Activated naive CD8-positive, alpha-beta T cell treated with anti-CD3 and anti-CD28 coated beads, Interleukin-2, amount 10 ng/mL, durations not matched to agents 7 days and 5 days (primary cell): ENCODE results near the gene PPM1D. TPM values are rescaled to one million over a fixed set of nuclear protein-coding genes. Genes with fewer than 3 reads are reported as not detected.
"Not testable (repeated sequence)": the region's sequence is repeated elsewhere in the genome, so short reads cannot be mapped to it uniquely, and the experiment has no call there.

Source experiments
- ATAC-seq: fragments of 150-1000 bp; cut with Tn5 transposase; one replicate; pipeline ENCODE4 v1.10.0; 2021; ENCODE audit warnings: low read depth, moderate library complexity
- POLR2A ChIA-PET: fragments of 350-600 bp; sonication (Branson Sonifier 250); formaldehyde crosslinking; loops from one replicate; lab custom pipeline; 2021; ENCODE audit warnings: antibody characterized with exemption; lab: Charles Lee
- DNase-seq: peaks from one replicate; pipeline ENCODE4 v3.0.0; 2021
- H3K27ac Mint-ChIP-seq: one replicate; pipeline ENCODE4 v1.8.0; 2022; ENCODE audit warnings: mild to moderate bottlenecking, mixed read lengths
- H3K27me3 Mint-ChIP-seq: one replicate; pipeline ENCODE4 v1.8.0; 2022; ENCODE audit warnings: mild to moderate bottlenecking, moderate library complexity, mixed read lengths
- H3K36me3 Mint-ChIP-seq: one replicate; pipeline ENCODE4 v1.8.0; 2021; ENCODE audit warnings: mild to moderate bottlenecking, mixed read lengths
- H3K4me1 Mint-ChIP-seq: one replicate; pipeline ENCODE4 v1.8.0; 2021; ENCODE audit warnings: mixed read lengths
- H3K4me3 Mint-ChIP-seq: one replicate; pipeline ENCODE4 v1.8.0; 2022; ENCODE audit warnings: mild to moderate bottlenecking, moderate library complexity, mixed read lengths
- H3K9me3 Mint-ChIP-seq: one replicate; pipeline ENCODE4 v1.8.0; 2021; ENCODE audit warnings: mixed read lengths
- total RNA-seq, 2 experiments: library from RNA; stranded (reverse); gene quantifications; one replicate each; pipeline ENCODE4 v1.2.3, GENCODE V29; 2021

PPM1D gene
- total RNA-seq = 10 to 100 TPM; 17.1 to 17.5 TPM

DNA sequence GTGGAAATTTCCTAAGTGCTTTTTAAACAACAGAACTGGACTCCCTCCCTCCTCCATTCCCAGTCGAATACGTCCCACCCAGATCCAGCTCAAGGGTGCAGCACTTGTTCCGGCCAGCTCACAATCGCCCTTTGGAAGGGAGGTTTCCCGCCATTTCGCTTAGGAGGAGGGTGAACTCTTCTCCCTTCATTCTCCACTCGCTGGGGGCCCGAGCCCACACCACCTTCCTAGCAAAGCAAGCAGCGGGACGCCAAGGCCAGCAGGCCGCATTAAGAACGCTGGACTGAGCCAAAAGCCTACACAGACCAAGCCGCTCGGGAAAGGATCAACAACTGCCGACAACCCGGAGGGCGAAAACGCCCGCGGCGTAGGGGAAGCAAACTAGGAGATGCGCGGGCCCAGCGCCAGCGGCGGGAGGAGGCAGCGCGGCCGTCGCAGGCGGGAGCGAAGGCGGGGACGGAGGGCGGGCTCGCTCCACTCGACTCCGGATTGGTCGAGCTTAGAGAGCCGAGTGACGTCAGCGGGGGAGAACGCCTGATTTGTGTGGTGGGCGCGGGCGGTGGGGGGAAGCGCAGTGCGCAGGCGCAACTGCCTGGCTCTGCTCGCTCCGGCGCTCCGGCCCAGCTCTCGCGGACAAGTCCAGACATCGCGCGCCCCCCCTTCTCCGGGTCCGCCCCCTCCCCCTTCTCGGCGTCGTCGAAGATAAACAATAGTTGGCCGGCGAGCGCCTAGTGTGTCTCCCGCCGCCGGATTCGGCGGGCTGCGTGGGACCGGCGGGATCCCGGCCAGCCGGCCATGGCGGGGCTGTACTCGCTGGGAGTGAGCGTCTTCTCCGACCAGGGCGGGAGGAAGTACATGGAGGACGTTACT lies at the start of gene PPM1D:
TSS of gene PPM1D (plus strand) at position 574 of the 870 bp plus-strand sequence. CDS start at position 796, 222 bp downstream.
- no peaks in the 10 kb centered on the region for H3K9me3 Mint-ChIP-seq
- peaks cover 33% of the 10 kb centered on the region for H3K4me1 Mint-ChIP-seq
- peak within 1 kb of the TSS; percentile 96 for H3K27ac Mint-ChIP-seq
- H3K4me3 Mint-ChIP-seq = peak within 1 kb of the TSS; percentile 96
- POLR2A ChIA-PET = interaction anchor here (0.7 to 2.7 kb wide), 11 partner anchors 9 to 1000 kb away, joined by 3 to 21 read pairs (median 3); partner anchors contain the start of genes APPBP2, BCAS3 and USP32
- ATAC-seq = peak; percentile 92
- H3K27me3 Mint-ChIP-seq = no peaks in the 10 kb centered on the region
- peaks cover 7% of the 10 kb centered on the region for H3K36me3 Mint-ChIP-seq
- peak; percentile 97 for DNase-seq

DNA sequence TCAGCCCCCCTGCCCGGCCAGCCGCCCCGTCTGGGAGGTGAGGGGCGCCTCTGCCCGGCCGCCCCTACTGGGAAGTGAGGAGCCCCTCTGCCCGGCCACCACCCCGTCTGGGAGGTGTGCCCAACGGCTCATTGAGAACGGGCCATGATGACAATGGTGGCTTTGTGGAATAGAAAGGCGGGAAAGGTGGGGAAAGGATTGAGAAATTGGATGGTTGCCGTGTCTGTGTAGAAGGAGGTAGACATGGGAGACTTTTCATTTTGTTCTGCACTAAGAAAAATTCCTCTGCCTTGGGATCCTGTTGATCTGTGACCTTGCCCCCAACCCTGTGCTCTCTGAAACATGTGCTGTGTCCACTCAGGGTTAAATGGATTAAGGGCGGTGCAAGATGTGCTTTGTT lies 47.7 kb upstream of the PPM1D start:
- DNase-seq, H3K27me3 Mint-ChIP-seq, ATAC-seq, H3K4me3 Mint-ChIP-seq, H3K9me3 Mint-ChIP-seq, H3K27ac Mint-ChIP-seq, H3K36me3 Mint-ChIP-seq, H3K4me1 Mint-ChIP-seq, POLR2A ChIA-PET: not testable (repeated sequence)

DNA sequence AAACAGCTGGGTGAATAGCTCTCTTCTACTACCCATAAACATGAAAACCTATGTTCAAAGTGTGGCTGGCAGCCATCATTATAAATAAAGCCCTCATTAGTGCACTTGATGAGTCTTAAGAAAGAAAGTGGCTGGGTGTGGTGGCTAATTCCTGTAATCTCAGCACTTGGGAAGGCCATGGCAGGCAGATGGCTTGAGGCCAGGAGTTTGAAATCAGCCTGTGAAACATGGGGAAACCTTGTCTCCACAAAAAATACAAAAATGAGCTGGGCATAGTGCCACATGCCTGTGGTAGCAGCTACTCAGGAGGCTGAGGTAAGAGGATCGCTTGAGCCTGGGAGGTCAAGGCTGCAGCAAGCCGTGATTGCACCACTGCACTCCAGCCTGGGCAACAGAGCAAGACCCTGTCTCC lies 45.6 kb upstream of the PPM1D start:
- DNase-seq (no peak), ATAC-seq (no peak)
- POLR2A ChIA-PET = no interaction called here
- Mint-ChIP-seq H3K27me3 (peaks cover 2% of the 10 kb centered on the region), H3K4me3 (no peak overlapping the region), H3K9me3 (peaks cover 16% of the 10 kb centered on the region), H3K27ac (no peak overlapping the region), H3K36me3 (no peaks in the 10 kb centered on the region), H3K4me1 (no peaks in the 10 kb centered on the region)

DNA sequence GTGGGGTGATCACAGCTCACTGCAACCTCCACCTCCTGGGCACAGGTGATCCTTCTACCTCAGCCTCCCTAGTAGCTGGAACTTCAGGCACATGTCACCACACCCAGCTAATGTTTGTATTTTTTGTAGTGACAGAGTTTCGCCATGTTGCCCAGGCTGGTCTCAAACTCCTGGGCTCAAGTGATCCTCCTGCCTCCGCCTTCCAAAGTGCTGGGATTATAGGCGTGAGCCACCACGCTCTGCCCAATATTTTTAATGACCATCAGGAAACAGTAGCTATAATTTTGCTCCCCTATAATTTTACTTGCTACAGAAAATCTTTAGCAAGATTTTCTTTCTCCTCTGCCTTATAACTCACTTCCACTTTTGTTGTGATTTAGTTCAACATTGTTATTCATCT lies 44.2 kb upstream of the PPM1D start:
- POLR2A ChIA-PET = interaction anchor here (0.7 to 1.1 kb wide), 2 partner anchors 100 to 1699 kb away, joined by 3 to 8 read pairs; no protein-coding TSS in a partner anchor
- H3K27me3 Mint-ChIP-seq = peaks cover 2% of the 10 kb centered on the region
- H3K4me3 Mint-ChIP-seq = no peak overlapping the region
- no peak overlapping the region for H3K27ac Mint-ChIP-seq
- ATAC-seq (no peak), DNase-seq (no peak)
- H3K9me3 Mint-ChIP-seq = peaks cover 16% of the 10 kb centered on the region
- no peaks in the 10 kb centered on the region for H3K4me1 Mint-ChIP-seq
- no peaks in the 10 kb centered on the region for H3K36me3 Mint-ChIP-seq

DNA sequence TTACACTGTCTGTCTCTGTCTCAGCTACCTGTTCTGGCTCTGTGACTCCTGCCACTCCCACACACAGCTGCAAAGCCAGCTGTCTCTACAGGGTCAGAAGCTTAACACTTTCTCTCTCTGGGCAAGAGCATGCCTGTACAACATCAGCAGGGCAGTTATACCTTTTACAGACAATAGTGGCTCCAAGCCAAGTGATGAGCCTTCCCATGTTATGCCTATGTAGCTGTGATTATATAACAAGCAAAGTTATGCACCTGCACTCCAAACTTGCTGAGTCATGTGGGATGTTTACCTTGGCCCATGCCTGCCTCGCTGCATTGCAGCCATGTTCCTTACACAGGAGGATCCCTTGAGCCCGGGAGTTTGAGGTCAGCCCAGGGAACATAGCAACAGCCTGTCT lies 42.2 kb upstream of the PPM1D start:
- Mint-ChIP-seq H3K27me3 (peaks cover 2% of the 10 kb centered on the region), H3K9me3 (peaks cover 16% of the 10 kb centered on the region), H3K36me3 (no peaks in the 10 kb centered on the region), H3K27ac (no peak overlapping the region), H3K4me3 (no peak overlapping the region), H3K4me1 (no peaks in the 10 kb centered on the region)
- POLR2A ChIA-PET = interaction anchor here (0.7 kb wide), 1 partner anchor 8 kb away, joined by 5 read pairs; no protein-coding TSS in a partner anchor
- DNase-seq (no peak), ATAC-seq (no peak)

DNA sequence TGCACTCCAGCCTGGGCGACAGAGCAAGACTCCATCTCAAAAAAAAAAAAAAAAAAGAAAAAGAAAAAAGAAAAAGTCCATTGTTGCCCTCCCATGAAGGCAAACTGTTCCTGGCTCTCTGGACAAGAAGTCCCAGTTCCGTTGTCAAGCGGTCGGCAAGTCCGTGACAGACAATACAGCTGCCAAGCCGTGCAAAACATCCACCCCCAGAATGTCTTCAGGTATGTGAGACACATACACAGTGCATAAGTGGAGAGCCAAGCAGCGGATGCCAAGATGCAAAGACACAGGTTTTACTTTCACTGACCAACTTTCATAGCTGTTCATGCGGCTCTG lies 40.4 kb upstream of the PPM1D start:
- DNase-seq (no peak), ATAC-seq (no peak)
- POLR2A ChIA-PET = no interaction called here
- Mint-ChIP-seq H3K4me1 (no peaks in the 10 kb centered on the region), H3K27me3 (peaks cover 5% of the 10 kb centered on the region), H3K9me3 (peaks cover 16% of the 10 kb centered on the region), H3K4me3 (no peak overlapping the region), H3K27ac (no peak overlapping the region), H3K36me3 (no peaks in the 10 kb centered on the region)

DNA sequence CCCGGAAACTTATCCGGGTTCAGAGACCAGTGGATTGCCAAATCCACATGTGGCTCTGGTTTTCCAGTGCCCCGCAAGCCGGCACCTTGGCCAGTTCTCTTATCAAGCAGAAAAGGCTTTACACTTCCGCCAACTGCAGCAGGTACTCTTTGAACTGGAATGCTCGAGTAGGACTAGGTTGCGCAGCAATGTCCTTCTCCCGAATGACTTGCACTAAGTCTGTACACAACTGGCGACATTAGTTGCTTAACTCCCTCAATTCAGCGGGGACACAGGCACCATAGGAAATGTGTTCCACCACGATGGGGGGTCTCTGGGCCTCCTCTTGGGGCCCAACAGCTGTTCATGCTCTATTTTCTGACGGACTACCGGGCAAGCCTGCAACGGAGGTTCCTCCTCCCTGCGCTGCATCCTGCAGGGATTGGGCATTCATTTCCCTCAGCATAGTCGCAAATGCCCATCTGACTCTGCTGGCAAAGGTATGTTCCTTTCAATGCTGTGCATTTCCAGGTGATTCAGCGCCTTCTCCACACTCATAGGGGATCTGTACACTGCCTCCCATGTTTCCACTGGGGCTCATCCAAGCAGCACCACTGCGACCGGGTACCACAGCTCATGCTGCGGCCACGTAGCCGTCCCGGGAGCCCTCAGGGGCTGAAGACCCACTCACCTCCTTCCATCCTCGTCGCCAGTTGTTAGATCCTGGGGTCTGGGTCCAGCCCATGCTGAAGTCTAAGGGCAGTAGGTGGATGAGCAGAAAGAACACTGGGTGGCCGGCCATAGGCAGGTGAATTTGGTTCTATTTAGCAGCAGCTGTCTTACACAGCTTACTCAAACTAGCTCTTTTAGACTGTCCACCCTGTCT lies 39.8 kb upstream of the PPM1D start:
- Mint-ChIP-seq H3K36me3 (no peaks in the 10 kb centered on the region), H3K27ac (no peak overlapping the region), H3K4me3 (no peak overlapping the region), H3K4me1 (no peaks in the 10 kb centered on the region), H3K27me3 (peaks cover 5% of the 10 kb centered on the region), H3K9me3 (peaks cover 16% of the 10 kb centered on the region)
- no peak for ATAC-seq
- POLR2A ChIA-PET = no interaction called here
- DNase-seq = no peak

DNA sequence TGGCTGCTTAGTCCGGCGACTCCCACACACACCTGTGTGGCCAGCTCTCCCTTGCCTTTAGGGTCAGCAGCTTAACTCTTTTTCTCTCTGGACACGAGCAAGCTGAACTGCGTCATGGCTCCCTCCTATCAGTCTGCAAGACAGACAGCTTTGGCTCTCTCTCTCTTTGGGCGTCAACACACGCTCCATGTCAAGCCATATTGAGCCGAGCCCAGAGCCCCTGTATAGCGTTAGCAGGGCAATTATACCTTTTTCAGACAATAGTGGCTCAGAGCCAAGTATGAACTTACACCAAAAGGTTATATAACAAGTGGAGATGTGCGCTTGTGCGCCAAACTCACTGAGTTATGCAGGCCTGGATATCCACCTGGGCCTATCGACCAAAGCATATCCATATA lies 39.1 kb upstream of the PPM1D start:
- ATAC-seq (no peak), DNase-seq (no peak)
- H3K27me3 Mint-ChIP-seq = peaks cover 5% of the 10 kb centered on the region
- H3K4me1 Mint-ChIP-seq = no peaks in the 10 kb centered on the region
- no peaks in the 10 kb centered on the region for H3K36me3 Mint-ChIP-seq
- H3K9me3 Mint-ChIP-seq = peaks cover 16% of the 10 kb centered on the region
- no peak overlapping the region for H3K4me3 Mint-ChIP-seq
- no peak overlapping the region for H3K27ac Mint-ChIP-seq
- POLR2A ChIA-PET = no interaction called here

DNA sequence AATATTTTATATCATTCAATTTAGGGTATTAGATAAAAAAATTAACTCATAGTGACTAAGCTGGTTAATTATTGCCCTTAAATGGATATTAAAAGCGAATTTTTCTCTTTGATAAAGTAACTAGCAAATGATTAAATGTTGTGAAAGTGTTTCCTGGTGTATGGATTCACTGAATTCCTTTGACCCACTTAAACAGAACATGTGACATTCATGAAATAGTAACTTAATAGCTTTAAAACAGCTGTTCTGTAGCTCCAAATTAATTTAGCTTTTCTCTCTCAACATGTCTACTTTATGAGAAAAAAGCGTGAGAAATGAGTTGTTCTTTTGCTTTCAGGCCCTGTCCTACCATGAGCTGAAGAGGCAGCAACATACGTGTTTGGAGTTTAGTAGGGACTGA lies 37.6 kb upstream of the PPM1D start:
- Mint-ChIP-seq H3K36me3 (no peaks in the 10 kb centered on the region), H3K9me3 (peaks cover 9% of the 10 kb centered on the region), H3K4me1 (no peaks in the 10 kb centered on the region), H3K27ac (no peak overlapping the region), H3K27me3 (peaks cover 4% of the 10 kb centered on the region), H3K4me3 (no peak overlapping the region)
- DNase-seq (no peak), ATAC-seq (no peak)
- POLR2A ChIA-PET = no interaction called here

DNA sequence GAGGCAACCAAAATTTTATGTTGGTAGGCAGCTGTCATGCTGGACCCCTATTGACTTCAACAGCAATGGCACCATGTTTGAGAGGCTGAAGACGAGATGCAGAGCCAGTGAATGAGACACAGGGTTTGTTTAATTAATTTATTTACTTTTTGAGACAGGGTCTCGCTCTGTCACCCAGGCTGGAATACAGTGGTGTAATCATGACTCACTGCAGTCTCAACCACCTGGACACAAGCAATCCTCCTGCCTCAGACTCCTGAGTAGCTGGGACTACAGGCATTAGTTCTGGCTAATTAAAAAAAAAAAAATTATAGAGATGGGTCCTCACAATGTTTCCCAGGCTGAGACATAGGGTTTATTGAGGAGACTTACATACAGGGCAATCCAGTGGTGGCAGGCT lies 36.2 kb upstream of the PPM1D start:
- ATAC-seq = no peak
- POLR2A ChIA-PET = no interaction called here

DNA sequence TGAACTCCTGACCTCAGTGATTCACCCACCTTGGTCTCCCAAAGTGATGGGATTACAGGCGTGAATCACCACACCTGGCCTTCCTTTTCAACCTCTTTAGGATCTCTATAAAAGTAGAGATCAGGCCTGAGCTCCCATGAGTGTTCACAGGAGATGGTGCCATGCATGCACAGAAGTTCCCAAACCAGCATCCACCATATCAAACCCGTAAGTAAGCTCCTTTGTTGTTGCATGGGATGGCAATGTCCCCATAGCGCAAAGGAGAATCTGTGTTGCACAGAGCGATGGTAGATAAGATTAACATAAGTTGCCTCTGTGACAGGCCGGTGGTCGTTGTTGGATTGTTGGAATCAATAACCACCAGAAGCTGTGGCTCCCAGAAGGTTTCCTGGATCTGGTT lies 34.8 kb upstream of the PPM1D start:
- Mint-ChIP-seq H3K36me3 (no peaks in the 10 kb centered on the region), H3K9me3 (no peaks in the 10 kb centered on the region), H3K27ac (no peak overlapping the region), H3K4me1 (no peaks in the 10 kb centered on the region), H3K27me3 (peaks cover 4% of the 10 kb centered on the region), H3K4me3 (no peak overlapping the region)
- ATAC-seq (no peak), DNase-seq (no peak)
- POLR2A ChIA-PET = no interaction called here

More for the DNA sequence above, 36.2 kb upstream of the PPM1D start:
- Mint-ChIP-seq H3K36me3 (no peaks in the 10 kb centered on the region), H3K4me1 (no peaks in the 10 kb centered on the region), H3K27ac (no peak overlapping the region), H3K27me3 (peaks cover 4% of the 10 kb centered on the region), H3K4me3 (no peak overlapping the region), H3K9me3 (no peaks in the 10 kb centered on the region)
- DNase-seq = no peak

DNA sequence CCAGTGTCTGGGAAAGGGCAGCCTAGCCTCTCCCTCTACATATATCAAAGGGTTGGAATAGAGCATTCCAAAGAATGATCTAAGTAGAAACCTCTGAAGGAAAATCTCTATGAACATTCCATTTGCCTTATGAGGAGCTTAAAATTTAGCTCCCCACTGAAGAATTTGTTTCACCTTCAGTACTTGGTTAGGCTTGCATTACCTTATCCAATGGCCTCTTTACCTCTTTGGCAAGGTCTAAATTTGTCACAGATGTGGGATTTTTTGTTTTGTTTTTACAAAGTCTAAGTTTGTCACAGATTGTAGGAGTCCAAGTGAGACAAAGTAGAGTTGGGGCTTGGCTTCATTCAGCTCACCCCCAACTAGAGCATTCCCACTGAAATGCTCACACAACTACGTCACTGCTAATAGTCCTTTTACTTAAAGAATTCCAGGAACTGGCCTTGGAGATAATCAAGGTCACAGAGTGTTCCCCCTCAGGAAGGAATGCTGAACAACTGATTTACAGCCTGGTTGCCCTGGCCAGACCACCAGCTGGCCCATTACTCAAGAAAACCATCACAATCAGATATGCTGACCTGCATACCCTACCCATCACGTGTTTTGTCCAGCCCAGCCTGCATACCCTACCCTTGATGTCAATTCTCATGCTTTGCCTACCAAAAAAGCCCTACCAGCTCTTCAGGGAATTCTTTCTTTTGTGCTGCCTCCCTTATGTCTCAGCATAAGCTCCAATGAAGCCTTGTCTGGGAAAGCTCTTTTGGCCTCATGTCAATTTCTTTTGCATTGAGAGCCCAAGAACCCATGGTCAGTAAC lies 26.5 kb upstream of the PPM1D start:
- H3K4me1 Mint-ChIP-seq = no peaks in the 10 kb centered on the region
- H3K36me3 Mint-ChIP-seq = no peaks in the 10 kb centered on the region
- H3K9me3 Mint-ChIP-seq = no peaks in the 10 kb centered on the region
- DNase-seq = no peak
- ATAC-seq = no peak
- H3K4me3 Mint-ChIP-seq = no peak overlapping the region
- peaks cover 18% of the 10 kb centered on the region for H3K27me3 Mint-ChIP-seq
- H3K27ac Mint-ChIP-seq = no peak overlapping the region
- POLR2A ChIA-PET = no interaction called here
